ENCODE data around the gene CDK19.

GRCh38 chr6:110769923-110770322 lies 45.3 kb downstream of the CDK19 start:
- no peak for TF ChIP-seq POLR2A (IDR thresholded peaks at IDR 0.05; ENCODE audit: low read length)
- TF ChIP-seq GATA1 (IDR thresholded peaks at IDR 0.05; ENCODE audit: low read depth, low read length) = no peak

Measured in erythroblast (primary cell).